ENCODE results near the gene TTBK2.

TTBK2 gene

GRCh38 chr15:42750306-42750705, 170.3 kb downstream of the TTBK2 start:
- no peak for DNase-seq

- DNase-seq: peak; percentile 4
Observed at GRCh38 chr15:42749266-42749665, 171.3 kb downstream of the TTBK2 start.

DNA sequence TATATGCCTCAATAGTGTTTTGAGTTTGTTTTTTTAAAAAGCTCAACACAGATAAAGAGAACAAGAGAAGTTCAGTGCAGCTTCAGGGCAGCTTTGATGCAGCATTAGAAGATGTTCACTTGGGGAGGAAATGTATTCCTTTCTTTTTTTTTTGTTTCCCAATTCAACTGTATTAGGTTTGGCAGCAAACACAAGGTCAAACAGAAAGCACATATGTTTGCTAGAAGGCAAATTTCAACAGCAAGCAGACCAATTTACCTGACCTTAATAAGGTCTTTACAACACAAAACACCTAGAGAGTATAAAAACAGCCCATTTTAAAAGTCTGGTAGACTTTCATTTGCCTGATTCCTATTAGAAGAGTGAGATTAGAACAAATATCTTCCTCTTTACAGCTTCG, 176.4 kb downstream of the TTBK2 start:
- no peak for DNase-seq

DNA sequence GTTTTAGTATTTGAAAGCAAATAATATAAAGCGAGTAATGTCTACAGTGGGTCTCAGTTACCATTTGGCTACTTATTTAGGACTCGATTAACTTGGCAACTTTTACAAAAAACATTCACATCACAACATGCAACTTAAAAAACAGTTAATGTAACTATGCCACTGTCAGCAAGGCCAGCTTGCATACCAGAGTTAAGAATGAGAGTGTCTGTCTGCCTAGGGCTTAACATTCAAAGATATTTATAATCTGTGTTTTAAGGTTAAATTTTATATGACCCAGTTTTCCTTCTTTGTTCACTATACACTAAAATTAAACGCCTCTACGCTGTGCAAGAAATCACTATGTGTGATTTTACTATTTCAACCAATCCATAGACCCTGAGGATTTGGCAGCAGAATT, 178.4 kb downstream of the TTBK2 start:
- DNase-seq: no peak

GRCh38 chr15:42741710-42742109, 178.9 kb downstream of the TTBK2 start:
- DNase-seq: no peak

DNA sequence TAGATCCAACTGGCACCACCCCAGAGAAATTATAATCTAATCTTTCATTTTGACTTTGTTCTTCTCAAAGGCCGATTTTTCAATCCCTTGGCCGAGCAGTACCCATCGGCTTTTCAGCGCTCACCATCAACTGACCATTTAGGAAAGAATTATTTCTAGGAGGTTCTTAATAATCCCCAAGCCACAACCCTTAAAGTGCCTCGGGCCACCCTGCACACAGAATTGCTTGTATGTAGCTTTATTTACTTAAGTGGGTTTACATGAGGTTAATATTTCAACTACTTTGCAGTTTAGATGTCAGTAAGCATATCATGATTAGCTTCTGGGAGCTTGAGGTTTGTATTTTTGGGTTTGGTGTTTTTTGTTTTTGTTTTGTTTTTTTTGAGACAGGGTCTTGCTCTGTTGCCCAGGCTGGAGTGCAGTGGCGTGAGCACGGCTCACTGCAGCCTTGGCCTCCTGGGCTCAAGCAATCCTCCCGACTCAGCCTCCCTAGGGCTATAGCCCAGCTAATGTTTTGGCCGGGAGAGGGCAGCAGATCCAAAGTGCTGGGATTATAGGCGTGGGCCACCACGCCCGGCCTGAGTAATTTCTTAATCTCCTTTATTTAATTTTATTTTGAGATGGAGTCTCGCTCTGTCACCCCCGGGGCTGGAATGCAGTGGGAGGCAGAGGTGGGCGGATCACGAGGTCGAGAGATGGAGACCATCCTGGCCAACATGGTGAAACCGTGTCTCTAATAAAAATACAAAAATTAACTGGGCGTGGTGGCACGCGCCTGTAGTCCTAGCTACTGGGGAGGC, 182.8 kb downstream of the TTBK2 start:
- peak; percentile 56 for DNase-seq

DNA sequence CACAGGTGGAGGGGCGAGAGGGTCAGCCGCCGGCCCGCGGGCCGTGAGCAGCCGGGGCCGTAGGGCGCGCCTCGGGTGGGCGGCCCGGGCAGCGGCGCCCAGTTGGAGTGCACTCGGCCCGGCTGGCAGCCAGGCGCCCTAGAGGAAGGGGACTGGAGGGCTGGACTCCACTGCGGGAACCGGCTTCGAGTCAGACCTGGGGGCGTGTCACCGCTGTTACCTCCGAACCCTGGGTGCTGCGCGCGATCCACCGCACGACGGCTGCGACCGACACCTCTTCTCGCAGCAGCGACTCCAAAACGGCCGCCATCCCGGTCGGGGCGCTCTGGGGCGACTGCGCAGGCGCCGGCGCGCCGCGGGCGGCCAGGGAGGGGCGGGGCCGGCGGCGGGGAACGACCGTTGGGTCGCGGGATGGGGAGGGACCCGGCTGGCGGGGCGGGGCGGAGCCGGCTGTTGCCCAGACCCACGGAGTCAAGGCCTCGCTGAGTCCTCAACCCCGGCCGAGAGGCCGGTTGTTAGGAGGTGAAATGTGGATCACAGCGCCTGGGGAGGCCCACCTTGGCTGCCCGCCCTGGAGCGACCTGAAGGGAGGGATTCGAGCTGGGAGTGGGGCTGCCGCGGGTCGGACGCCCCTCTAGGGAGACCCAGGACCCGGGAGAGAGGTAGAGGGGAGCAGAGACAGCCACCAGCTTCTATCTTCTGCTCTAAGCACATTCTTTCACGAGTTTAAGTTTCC, 183.6 kb downstream of the TTBK2 start, which contains the start of gene CDAN1:
Gene CDAN1 (minus strand): TSS at position 336 of the 736 bp plus-strand sequence. CDS start 26 bp downstream, at position 310.
- peak; percentile 84 for DNase-seq

DNA sequence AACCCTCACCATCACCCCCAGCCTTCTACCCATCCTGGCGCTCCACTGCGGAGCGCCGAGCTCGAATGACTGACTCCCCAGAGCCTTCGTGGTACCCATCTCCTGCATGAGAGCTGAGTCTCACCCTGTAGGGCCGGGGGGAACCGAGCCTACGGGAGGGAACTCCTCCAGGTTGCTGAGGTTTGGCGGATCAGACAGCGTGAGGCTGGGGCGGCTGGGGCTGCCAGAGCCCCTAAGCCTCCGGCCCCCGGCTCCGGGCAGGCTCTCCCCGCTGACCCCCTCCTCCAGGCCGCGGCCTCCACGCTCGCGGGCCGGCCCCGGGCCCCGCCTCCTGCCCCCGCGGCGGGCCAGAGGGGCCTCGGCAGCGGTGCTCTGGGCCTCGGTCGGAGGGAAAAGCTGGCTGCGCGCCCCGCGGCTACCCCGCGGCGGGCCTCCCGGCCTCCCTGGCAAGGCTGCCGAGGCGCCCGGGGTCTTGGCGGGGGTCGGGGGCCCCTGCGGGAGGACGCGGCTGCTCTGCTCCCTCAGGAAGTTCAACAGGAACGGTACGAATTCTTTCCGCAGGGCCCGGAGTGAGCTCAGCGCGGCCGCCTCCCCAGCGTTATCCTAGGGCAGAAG, 184.3 kb downstream of the TTBK2 start:
- peak; percentile 49 for DNase-seq

GRCh38 chr15:42735382-42736165, 185.0 kb downstream of the TTBK2 start:
- DNase-seq: no peak

DNA sequence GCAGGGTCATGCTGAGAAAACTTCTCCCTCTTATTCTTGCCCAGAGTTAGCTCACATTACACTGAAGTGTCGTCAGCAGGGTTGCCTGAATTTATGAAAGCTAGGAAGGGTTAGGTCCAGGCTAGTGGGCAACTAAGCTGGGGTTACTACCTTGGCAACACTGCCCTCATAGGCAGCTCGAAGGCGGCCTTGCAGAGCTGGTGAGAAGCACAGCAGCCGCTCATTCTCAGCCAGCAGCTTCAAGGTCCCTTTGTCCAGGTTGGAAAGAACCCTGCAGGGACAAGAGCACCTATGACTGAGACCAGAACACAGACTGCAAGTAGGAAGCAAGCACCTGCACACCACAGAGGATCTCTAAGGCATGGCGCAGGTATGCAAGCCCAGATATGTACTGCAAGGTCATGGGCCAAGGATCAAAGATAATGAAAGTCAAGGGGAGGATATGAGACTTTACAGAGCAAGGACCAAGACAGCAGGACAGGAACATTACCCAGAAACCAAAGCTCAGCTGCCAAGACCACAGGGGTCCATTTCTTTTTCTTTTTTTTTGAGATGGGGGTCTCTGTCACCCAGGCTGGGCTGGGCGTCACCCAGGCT, 186.4 kb downstream of the TTBK2 start:
- DNase-seq: no peak

- no peak for DNase-seq
Observed at GRCh38 chr15:42733027-42733426, 187.6 kb downstream of the TTBK2 start.

DNA sequence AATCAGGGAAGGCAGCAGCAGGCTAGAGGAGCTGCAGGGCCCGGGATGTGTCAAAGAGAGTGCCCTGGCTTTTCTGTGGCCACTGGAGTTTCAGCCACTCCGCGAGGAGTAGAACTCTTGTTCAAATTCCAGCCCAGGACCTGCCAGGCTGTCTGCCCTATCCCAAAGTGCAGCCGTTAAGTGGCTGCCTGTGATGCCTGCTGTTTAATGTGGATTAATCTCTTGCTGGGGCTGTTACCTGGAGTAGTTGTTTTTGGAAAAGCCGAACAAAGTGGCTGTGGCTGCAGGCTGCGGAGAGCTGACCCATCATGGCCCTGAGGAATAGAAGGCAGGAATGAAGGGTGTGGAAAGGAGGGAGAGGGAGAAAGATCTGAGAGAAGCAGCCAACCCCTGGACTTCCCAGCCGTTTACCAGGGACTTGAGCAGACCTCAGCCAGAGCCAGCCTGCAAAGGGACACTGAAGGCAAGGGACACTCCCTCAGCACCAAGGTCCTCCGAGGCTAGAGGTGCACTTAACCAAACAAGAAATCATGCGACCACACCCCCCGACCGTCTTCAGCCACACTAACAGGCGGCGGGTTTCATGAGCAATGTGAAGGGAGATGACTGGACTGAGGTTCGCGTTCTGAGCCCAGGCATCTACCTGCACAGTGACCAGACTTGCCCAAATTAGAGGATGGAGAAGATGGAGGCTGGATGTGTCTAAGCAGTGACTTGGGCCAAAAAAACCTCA, 188.3 kb downstream of the TTBK2 start:
- no peak for DNase-seq

GRCh38 chr15:42731461-42731860, 189.1 kb downstream of the TTBK2 start:
- DNase-seq: no peak

- no peak for DNase-seq
Observed at GRCh38 chr15:42730536-42730935, 190.0 kb downstream of the TTBK2 start.

DNA sequence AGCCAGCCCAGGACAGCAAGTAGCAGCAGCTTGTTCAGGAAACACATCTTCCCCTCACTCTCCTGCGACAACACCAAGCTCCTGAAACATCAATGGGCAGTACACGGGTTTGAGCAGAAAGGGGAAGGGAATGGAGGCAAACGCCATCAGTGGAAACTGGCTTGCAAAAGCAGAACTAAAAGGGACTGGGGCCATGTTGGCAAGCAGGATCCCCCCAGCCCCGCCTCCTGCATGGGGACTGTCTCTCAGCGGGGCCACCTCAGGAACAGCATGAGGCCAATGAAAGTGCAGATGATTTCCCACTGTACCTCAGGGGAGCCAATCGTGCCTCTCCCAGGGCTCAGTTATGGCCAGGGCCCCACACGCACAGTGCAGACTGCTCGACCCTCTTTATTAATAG, 190.4 kb downstream of the TTBK2 start:
- no peak for DNase-seq

DNA sequence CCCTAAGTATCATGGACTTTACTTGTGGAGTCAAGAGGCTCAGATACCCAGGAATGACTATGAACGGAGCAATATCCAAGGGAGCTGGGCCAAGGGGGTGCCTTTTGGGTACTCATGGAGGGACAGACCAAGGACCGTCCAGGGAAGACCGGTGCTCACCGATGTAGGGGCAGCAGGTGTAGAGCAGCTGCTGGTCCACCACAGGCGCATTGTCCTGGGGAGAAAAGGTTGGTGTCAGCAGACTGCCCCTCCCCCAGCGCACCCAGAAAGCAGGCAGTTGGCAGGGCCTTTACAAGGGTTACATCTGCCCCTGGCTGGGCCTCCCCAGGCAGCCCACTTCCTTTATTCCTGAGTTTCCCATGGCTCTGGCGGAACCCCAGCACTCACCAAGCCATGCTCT, 191.2 kb downstream of the TTBK2 start:
- no peak for DNase-seq

GRCh38 chr15:42728972-42729371, 191.6 kb downstream of the TTBK2 start:
- no peak for DNase-seq

DNA sequence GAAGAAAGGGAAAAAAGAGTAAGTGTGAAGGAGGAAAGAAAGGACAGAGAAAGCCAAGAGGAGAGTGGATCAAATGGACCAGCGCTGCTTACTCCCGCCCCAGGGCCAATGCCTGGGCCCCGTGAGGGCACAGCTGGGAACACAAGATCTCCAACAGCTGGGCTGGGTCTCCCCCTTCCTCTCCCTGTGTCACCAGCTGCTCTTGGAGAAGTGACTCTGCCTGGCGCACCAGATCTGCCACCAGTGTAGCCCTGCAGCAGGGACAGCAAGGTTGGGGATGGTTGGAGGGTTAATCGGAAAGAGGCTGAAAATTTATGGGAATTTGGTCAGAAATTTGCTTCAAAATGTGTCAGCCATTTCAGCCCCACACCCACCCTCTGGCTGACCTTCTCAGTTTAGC, 192.0 kb downstream of the TTBK2 start:
- DNase-seq: no peak

DNA sequence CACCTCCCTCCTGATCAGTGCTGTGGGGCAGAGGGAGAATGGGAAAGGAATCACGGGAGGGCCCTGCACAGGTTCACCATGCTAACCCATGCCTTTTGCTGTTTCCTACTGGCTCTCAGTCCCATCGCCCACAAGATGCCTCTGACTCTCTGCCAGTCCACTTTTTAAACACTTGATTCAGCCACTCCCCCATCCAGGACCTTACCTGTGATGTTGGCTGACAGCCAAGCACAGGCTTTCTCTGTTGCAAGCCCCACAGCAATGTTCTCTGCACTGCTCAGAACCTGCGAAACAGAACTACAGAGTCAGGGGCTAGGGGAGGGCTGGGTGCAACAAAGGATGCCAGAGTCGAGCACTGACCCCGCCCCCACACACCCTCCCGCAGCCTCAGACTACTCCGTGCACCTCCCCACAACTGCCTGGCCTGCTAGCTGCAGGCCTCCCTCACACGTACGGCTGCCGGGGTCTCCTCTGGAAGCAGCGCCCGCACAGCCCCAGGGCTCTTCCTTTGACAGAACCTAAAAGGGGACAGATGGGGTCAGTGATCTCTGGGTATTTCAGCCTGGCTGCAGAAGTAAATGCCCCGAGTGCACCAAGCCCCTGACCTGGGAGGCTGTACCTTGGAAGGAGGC, 192.7 kb downstream of the TTBK2 start:
- DNase-seq: peak; percentile 37

DNA sequence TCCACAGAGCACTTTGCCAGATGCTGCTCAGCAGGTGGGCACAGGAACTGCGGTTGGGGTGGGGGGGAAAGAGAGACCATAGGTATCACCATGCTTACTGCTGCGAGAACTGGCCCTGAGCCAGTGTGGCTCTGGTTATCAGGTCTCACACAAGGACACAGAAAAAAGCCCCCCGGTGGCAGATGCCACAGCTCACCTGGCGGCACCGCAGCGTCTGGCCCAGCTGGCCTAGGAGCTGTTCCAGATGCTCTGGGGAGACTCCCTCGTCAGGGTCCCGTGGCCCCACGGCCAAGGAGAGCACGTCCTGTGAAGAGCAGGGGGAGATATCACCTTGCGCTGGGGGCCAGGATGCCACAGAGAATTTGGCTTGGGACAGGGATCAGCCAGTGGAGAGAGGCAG, 194.5 kb downstream of the TTBK2 start:
- DNase-seq: peak; percentile 70

GRCh38 chr15:42725331-42725903, 195.2 kb downstream of the TTBK2 start:
- no peak for DNase-seq
